ENCODE measurements around the gene SLC2A9.

DNA sequence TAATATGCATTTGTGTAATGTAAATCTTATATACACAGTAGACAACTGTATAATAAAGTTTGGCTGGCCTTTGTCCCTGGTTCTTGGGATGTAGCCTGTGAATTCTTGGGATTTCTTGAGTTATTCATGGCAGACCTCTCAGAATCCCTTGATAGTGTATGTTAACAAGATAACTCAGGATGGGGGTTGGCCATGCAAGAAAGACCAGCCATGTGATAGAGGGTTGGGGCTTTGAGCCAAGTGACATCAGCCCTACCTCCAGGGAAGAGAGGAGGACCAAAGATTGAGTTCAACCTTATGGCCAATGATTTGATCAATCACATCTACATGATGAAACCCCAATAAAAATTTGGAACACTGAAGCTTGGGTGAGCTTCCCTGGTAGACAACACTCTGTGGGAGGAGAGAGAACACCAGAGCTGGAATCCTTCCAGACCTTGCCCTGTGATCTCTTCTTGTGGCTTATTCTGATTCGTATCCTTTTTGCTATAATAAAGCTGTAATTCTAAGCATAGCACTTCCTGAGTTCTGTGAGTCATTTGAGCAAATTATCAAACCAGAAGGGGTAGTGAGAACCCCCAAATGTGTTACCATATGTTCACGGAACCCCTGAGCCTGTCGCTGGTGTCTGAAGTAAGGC, 11.3 kb downstream of the SLC2A9 start:
- no peak for TF ChIP-seq POLR2A (IDR thresholded peaks at IDR 0.05; ENCODE audit: low read length)
- TF ChIP-seq CTCF (IDR thresholded peaks at IDR 0.05) = no peak
- TF ChIP-seq FOSL2 (IDR thresholded peaks at IDR 0.05) = no peak
- no peak for TF ChIP-seq FOSL2 (CRISPR knock-in tag; IDR thresholded peaks at IDR 0.05)
- TF ChIP-seq RAD21 (conservative IDR thresholded peaks at IDR 0.05 in 1 of 2, IDR thresholded peaks at IDR 0.05 in 1 of 2) = no peak
- no peak for TF ChIP-seq ZFP36 (IDR thresholded peaks at IDR 0.05; ENCODE audit: borderline replicate concordance, partially characterized antibody)
- no peak for TF ChIP-seq ESRRA (IDR thresholded peaks at IDR 0.05; ENCODE audit: borderline replicate concordance, low read length)
- no peak for TF ChIP-seq HDAC2 (IDR thresholded peaks at IDR 0.05)
- TF ChIP-seq MAX (IDR thresholded peaks at IDR 0.05) = no peak
- no peak for TF ChIP-seq REST (IDR thresholded peaks at IDR 0.05)
- no peak for TF ChIP-seq JUNB (IDR thresholded peaks at IDR 0.05)
- no peak for TF ChIP-seq GATA3 (IDR thresholded peaks at IDR 0.05; ENCODE audit: borderline replicate concordance)
- no peak for TF ChIP-seq MAZ (IDR thresholded peaks at IDR 0.05; ENCODE audit: borderline replicate concordance, low read depth, low read length)
- no peak for TF ChIP-seq NFE2L2 (conservative IDR thresholded peaks at IDR 0.05; ENCODE audit: low read length)

Data from A549 (cell line).